NCI-H345 treated with DMSO at 0.1 percent for 48 hours (cell line): ENCODE data around the gene SIDT2.
A peak's percentile ranks its signal among the peaks of the same experiment; 100 is the strongest.
"Not testable (repeated sequence)": the region's sequence is repeated elsewhere in the genome, so short reads cannot be mapped to it uniquely, and the experiment has no call there.

ENCODE experiments used
- DNase-seq: peaks from one replicate; lab custom pipeline; 2025; ENCODE audit not compliant: unreplicated experiment; lab: John Stamatoyannopoulos, UW

The SIDT2 gene

DNA sequence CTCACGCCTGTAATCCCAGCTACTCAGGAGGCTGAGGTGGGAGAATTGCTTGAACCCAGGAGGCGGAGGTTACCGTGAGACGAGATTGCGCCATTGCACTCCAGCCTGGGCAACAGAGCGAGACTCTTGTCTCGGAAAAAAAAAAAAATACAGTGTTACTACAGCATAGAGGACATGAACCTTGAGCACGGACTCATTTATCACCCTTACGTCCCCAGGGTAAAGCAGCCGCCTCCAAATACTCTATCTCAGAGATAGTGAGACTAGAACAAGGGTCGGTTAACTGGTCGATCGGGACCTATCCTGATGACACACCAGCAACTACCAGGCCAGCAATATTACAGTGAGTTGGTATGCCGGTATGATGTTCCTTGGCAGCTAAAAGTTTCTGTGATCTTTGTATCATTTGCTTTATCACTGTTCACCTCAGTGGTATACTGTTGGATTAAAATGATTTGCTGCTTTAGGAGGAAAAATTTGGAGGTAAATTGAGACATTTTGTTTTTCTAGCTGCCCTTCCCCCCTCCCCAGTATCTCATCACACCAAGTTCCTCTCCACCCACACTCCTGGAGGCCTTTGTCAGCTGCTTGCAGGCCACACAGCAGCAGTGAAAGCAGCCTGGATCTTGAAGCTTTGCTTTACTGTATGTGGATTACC is 7.0 kb upstream of the SIDT2 start:
- DNase-seq, result no peak

- no peak for DNase-seq
Observed at GRCh38 chr11:117172724-117173421, 5.7 kb upstream of the SIDT2 start.

DNA sequence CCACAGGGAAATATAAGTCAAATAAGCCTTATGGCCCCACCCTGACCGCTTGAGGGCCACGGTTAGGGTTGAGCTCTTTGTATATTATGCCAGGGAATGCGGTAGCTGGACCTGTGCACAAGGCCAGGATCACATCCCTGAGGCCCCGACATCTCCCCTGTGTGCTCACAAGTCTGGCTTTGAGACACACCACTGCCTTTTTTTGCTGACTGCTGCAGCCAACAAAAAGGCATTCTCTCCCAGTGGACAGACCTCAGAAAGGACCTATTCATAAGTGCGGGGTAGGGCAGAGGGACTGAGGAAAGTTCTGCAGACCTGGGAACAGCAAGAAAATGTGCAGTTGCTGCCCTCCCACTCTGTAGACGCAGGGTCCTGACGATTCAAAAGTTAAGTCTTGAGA is 3.4 kb upstream of the SIDT2 start:
- no peak for DNase-seq

DNA sequence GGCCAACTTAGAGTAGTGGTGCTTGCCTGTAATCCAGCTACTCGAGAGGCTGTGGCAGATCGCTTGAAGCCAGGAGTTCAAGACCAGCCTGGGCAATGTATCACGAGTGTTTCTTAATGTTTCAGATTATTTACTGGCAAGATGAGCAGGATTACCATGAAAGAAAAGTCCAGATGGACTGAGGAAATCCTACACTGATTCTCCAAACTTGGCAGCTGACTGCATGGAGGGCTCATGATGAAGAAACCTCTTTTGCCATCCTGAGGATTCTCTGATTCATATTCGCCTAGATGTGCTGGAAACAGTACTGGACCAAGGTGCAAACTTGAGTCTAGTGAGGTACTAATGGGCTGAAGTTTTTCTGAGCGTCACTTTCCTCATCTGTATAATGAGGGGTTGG is 2.8 kb upstream of the SIDT2 start:
- no peak for DNase-seq

- DNase-seq, result no peak
Observed at GRCh38 chr11:117176186-117176585, 2.4 kb upstream of the SIDT2 start.

DNA sequence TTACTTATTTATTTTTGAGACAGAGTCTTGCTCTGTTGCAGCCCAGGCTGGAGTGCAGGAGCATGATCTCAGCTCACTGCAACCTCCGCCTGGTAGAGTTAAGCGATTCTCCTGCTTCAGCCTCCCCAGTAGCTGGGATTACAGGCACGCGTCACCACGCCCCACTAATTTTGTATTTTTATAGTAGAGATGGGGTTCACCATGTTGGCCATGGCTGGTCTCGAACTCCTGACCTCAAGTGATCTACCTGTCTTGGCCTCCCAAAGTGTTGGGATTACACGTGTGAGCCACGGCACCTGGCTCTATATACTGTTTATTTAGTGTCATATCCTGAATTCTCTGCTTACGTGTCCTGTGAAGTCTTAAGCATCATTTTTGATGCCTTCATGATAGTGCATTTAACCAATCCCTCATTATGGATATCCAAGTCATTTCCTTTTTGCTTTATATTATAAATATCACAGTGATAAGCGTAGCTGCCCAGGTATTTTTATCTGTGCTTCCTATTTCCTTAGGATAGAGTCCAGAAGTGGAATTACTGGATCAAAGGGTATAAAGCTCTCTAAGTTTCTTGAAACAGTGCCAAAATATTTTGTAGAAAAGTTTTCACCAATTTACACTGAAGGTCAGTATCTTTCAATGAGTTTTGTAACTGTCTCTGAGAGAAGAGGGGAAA is 871 bp upstream of the SIDT2 start:
- DNase-seq, result no peak

GRCh38 chr11:117179048-117179999 is 781 bp downstream of the SIDT2 start:
- peak; percentile 7 for DNase-seq

GRCh38 chr11:117180020-117180419 is 1.5 kb downstream of the SIDT2 start:
- DNase-seq, result no peak

GRCh38 chr11:117180661-117181585 is 2.4 kb downstream of the SIDT2 start:
- no peak for DNase-seq

GRCh38 chr11:117181586-117182550 is 3.3 kb downstream of the SIDT2 start:
- DNase-seq, result no peak

- no peak for DNase-seq
Observed at GRCh38 chr11:117182551-117182935, 4.0 kb downstream of the SIDT2 start.

DNA sequence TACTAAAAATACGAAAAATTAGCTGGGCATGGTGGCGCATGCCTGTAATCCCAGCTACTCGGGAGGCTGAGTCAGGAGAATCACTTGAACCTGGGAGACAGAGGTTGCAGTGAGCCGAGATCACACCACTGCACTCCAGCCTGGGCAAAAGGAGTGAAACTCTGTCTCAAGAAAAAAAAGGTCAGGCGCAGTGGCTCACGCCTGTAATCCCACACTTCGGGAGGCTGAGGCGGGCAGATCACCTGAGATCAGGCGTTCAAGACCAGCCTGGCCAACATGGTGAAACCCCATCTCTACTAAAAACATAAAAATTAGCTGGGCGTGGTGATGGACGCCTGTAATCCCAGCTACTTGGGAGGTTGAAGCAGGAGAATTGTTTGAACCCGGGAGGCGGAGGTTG is 4.6 kb downstream of the SIDT2 start:
- DNase-seq, result not testable (repeated sequence)

- no peak for DNase-seq
Observed at GRCh38 chr11:117183724-117184349, 5.3 kb downstream of the SIDT2 start.

GRCh38 chr11:117185736-117186430 is 7.3 kb downstream of the SIDT2 start:
- no peak for DNase-seq

- no peak for DNase-seq
Observed at GRCh38 chr11:117186431-117186761, 7.9 kb downstream of the SIDT2 start.

DNA sequence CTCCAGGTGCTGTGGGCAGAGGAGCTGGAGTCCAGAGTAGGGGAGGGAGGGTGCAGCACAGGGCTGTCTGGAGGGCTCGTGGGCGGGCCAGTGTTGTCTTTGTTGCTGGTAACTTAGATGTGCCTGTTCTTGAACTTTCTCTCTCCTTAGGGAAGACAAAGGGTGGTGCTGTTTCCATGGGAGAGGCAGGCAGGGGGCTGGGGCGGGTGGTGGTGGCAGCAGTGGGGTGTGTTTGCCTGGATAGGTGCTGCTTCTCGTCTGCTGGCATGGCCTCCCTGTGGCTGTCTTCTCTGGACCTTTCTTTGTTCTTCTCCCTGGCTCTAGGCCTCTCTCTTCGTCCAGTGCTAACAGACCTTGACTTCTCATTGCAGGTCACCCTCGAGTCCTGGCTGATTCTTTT is 8.5 kb downstream of the SIDT2 start:
- no peak for DNase-seq

GRCh38 chr11:117187428-117187798 is 8.9 kb downstream of the SIDT2 start:
- DNase-seq, result no peak

GRCh38 chr11:117187799-117188481 is 9.4 kb downstream of the SIDT2 start:
- no peak for DNase-seq
